Activated CD8-positive, alpha-beta memory T cell treated with anti-CD3 and anti-CD28 coated beads, Interleukin-2, amount 50 U/mL, for 1 hour (primary cell): ENCODE measurements around the gene LYPLAL1.

Source experiments
- DNase-seq: peaks from one replicate; pipeline ENCODE4 v3.0.0-alpha.2; 2020; ENCODE audit errors: extremely low read depth

LYPLAL1 gene

GRCh38 chr1:219173758-219174459, at the start of gene LYPLAL1:
Gene LYPLAL1 (plus strand): TSS chr1:219173878. CDS start chr1:219173891, 13 bp downstream.
- DNase-seq, result peak; percentile 49

GRCh38 chr1:219124163-219124562, 49.5 kb upstream of the LYPLAL1 start:
- DNase-seq, result no peak

- no peak for DNase-seq
Observed at GRCh38 chr1:219125342-219125741, 48.3 kb upstream of the LYPLAL1 start.

- DNase-seq, result no peak
Observed at GRCh38 chr1:219126377-219126776, 47.3 kb upstream of the LYPLAL1 start.

- no peak for DNase-seq
Observed at GRCh38 chr1:219128957-219129356, 44.7 kb upstream of the LYPLAL1 start.

- no peak for DNase-seq
Observed at GRCh38 chr1:219130366-219130935, 43.2 kb upstream of the LYPLAL1 start.

- DNase-seq, result no peak
Observed at GRCh38 chr1:219132939-219133338, 40.7 kb upstream of the LYPLAL1 start.

GRCh38 chr1:219138747-219139146, 34.9 kb upstream of the LYPLAL1 start:
- DNase-seq, result no peak

GRCh38 chr1:219140303-219140877, 33.3 kb upstream of the LYPLAL1 start:
- DNase-seq, result no peak

- no peak for DNase-seq
Observed at GRCh38 chr1:219143735-219144134, 29.9 kb upstream of the LYPLAL1 start.

GRCh38 chr1:219144658-219145315, 28.9 kb upstream of the LYPLAL1 start:
- DNase-seq, result no peak

GRCh38 chr1:219147571-219148019, 26.1 kb upstream of the LYPLAL1 start:
- DNase-seq, result no peak

- DNase-seq, result no peak
Observed at GRCh38 chr1:219149009-219149577, 24.6 kb upstream of the LYPLAL1 start.

GRCh38 chr1:219149953-219150352, 23.7 kb upstream of the LYPLAL1 start:
- no peak for DNase-seq

- no peak for DNase-seq
Observed at GRCh38 chr1:219150913-219151312, 22.8 kb upstream of the LYPLAL1 start.

GRCh38 chr1:219151467-219151866, 22.2 kb upstream of the LYPLAL1 start:
- no peak for DNase-seq

- no peak for DNase-seq
Observed at GRCh38 chr1:219152751-219153150, 20.9 kb upstream of the LYPLAL1 start.

- no peak for DNase-seq
Observed at GRCh38 chr1:219153723-219154122, 20.0 kb upstream of the LYPLAL1 start.

GRCh38 chr1:219155135-219155534, 18.5 kb upstream of the LYPLAL1 start:
- DNase-seq, result no peak

- DNase-seq, result no peak
Observed at GRCh38 chr1:219159946-219160645, 13.6 kb upstream of the LYPLAL1 start.

- DNase-seq, result no peak
Observed at GRCh38 chr1:219160967-219161366, 12.7 kb upstream of the LYPLAL1 start.

GRCh38 chr1:219161371-219161770, 12.3 kb upstream of the LYPLAL1 start:
- DNase-seq, result no peak
